Epidermal melanocyte (primary cell): ENCODE measurements around the gene PDIK1L.

ENCODE experiments used
- DNase-seq: peaks from one replicate; pipeline ENCODE4 v3.0.0; 2011; ENCODE audit warnings: low spot score; ENCODE audit not compliant: insufficient read length

Gene PDIK1L

GRCh38 chr1:26111530-26112406, at the start of gene PDIK1L:
Gene PDIK1L (plus strand): TSS chr1:26111824. CDS start chr1:26114309, 2,485 bp downstream.
- peak; percentile 73 for DNase-seq

GRCh38 chr1:26064553-26064952, 47.1 kb upstream of the PDIK1L start:
- no peak for DNase-seq

- no peak for DNase-seq
These were observed 45.5 kb upstream of the PDIK1L start for GRCh38 chr1:26066160-26066559.

GRCh38 chr1:26066857-26067256, 44.8 kb upstream of the PDIK1L start:
- DNase-seq, result no peak

GRCh38 chr1:26067432-26067911, 44.2 kb upstream of the PDIK1L start, which contains the start of gene TRIM63:
Gene TRIM63 (minus strand): TSS chr1:26067630. CDS start chr1:26067494, 136 bp downstream.
- peak; percentile 95 for DNase-seq

GRCh38 chr1:26069941-26070295, 41.7 kb upstream of the PDIK1L start:
- DNase-seq, result no peak

GRCh38 chr1:26070296-26070962, 41.2 kb upstream of the PDIK1L start:
- no peak for DNase-seq

- no peak for DNase-seq
These were observed 40.7 kb upstream of the PDIK1L start for GRCh38 chr1:26070963-26071342.

GRCh38 chr1:26072305-26072704, 39.3 kb upstream of the PDIK1L start:
- DNase-seq, result no peak

- DNase-seq, result no peak
These were observed 36.0 kb upstream of the PDIK1L start for GRCh38 chr1:26075421-26076144.

- DNase-seq, result no peak
These were observed 34.1 kb upstream of the PDIK1L start for GRCh38 chr1:26077524-26077923.

GRCh38 chr1:26078286-26079177, 33.1 kb upstream of the PDIK1L start:
- no peak for DNase-seq

- no peak for DNase-seq
These were observed 32.5 kb upstream of the PDIK1L start for GRCh38 chr1:26079178-26079563.

GRCh38 chr1:26079960-26080814, 31.4 kb upstream of the PDIK1L start:
- no peak for DNase-seq

- DNase-seq, result no peak
These were observed 30.2 kb upstream of the PDIK1L start for GRCh38 chr1:26081267-26082019.

GRCh38 chr1:26082020-26082350, 29.6 kb upstream of the PDIK1L start:
- DNase-seq, result no peak

GRCh38 chr1:26083208-26083607, 28.4 kb upstream of the PDIK1L start:
- DNase-seq, result no peak

- DNase-seq, result no peak
These were observed 27.5 kb upstream of the PDIK1L start for GRCh38 chr1:26084091-26084561.

GRCh38 chr1:26084844-26085243, 26.8 kb upstream of the PDIK1L start:
- no peak for DNase-seq
